Measurements from ENCODE around the gene SNRPF. TPM values are rescaled to one million over a fixed set of nuclear protein-coding genes. Genes with fewer than 3 reads are reported as not detected.

The SNRPF gene
- total RNA-seq, 1 donor from 2014 or later: 36.9 TPM

Other genes starting within 250 kb of the SNRPF start
- gene NTN4, start 68.2 kb upstream of the SNRPF start, total RNA-seq: 4.8 to 6.0 TPM (median 5.9 TPM) in 3 replicates
- gene CCDC38, start 83.7 kb downstream of the SNRPF start, total RNA-seq: 0.09 to 0.13 TPM in 2 of 3 replicates, not detected in the other
- 0.47 TPM in 1 of 3 replicates, not detected in the others for gene AMDHD1, start 84.4 kb downstream of the SNRPF start, total RNA-seq
- gene HAL, start 137.4 kb downstream of the SNRPF start, total RNA-seq: 1.6 to 2.0 TPM (median 1.6 TPM) in 3 replicates
- gene LTA4H, start 176.6 kb downstream of the SNRPF start, total RNA-seq: 95.5 to 96.4 TPM (median 96.2 TPM) in 3 replicates

Measured in mesothelial cell of epicardium (in vitro differentiated cells).